HG03575 (cell line): ENCODE results near the gene SNCA.

Experiments used
- ATAC-seq: cut with Tn5 transposase; IDR thresholded peaks from one replicate; pipeline ENCODE4 v1.9.1; 2021; ENCODE audit not compliant: unreplicated experiment, insufficient number of reproducible peaks, low FRiP score; ENCODE audit errors: extremely low read depth

Gene SNCA

DNA sequence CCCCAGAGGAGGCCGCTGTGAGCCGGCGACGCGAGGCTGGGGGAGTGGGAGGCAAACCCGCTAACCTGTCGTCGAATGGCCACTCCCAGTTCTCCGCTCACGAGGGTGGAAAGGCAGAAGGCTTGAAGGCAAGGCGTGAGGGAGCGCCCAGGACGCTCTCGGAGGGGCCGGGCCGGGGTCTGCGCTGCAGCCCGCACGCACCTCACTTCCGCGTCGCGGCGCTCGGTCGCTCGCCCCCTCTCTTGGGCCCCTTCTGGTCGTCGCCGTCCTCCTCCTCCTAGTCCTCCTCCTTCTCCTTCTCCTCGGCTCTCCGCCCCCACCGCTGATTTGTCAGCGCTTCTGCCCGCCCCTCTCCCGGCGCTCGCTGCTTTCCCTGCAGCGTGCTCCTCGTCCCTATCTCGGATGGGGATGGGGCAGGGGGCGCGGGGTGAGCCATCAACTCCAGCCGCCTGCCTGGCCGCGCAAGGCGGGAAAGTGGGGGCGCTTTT lies at the start of gene SNCA:
SNCA (minus strand) TSS at position 265 of the 488 bp plus-strand sequence. CDS start 1,494 bp downstream, outside the sequence.
- ATAC-seq = no peak

DNA sequence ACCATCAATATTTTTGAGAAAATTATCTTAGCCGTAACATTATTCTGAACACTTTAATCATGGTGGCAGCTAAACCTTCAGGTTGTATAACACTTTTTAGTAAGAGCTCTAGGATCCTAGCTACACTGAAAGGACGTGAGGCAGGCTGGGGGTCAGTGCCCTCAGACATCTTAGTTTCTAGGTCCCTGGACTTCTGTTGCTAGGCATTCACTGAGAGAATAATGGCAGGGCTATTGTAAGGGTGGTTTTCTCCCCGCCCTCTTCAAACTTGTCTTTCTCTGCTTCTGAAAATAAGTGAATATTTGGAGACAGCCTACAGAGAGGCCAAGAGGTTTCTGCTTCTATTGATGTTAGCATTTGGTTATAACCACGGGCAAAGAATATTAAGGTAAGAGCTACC lies 42.3 kb upstream of the SNCA start:
- no peak for ATAC-seq

DNA sequence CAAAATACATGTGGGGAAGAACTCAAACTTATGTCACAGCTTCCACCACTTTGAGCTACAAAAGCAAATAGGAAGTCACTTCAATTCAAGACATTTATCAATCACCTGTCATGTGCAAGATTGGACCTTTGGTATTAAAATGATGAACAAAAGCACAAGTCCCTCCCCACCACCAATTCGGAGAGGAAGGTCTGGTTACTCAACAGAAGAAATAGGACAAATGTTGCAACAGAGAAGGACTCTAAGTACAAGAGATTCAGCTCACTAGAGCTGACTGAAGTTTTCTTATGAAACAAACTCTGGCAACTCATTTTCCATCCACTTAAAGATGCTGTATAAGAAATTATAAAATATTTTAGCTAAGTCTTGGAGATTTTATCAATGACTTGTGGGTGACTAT lies 41.6 kb upstream of the SNCA start:
- ATAC-seq = no peak

DNA sequence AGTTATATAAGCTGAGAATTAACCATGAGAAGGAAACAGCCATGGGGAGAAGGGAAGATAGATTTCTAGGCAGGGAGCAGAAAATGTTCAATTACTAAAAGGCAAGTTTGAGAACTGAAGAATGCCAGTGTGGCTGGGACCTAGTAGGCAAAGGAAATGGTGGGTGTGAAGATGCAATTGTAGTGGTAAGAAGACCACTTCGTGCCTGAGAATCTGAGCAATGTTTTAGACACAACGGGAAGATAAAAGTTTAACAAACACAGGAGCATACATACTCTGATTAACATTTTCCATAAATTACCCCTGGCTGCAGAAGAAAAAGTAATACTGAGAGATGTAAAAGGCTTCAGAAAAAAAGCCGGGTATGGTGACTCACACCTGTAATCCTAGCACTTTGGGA lies 39.6 kb upstream of the SNCA start:
- ATAC-seq = no peak

DNA sequence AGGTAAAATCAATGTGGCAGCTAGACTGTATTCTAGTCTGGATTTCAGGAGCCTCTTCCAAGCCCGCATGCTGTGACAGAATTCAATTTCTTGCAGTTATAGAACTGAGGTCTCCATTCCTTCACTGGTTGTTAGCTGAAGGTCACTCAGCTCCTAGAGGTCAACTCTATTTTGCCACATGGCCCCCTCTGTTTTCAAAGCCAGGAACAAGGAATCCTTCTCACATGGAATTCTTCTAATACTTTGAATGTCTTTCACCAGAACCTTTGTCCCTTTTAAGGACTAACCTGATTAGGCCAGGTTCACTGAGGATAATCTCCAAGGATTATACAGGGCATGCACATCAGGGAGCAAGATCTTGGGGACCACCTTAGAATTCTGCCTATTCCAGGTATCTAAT lies 34.2 kb upstream of the SNCA start:
- no peak for ATAC-seq

DNA sequence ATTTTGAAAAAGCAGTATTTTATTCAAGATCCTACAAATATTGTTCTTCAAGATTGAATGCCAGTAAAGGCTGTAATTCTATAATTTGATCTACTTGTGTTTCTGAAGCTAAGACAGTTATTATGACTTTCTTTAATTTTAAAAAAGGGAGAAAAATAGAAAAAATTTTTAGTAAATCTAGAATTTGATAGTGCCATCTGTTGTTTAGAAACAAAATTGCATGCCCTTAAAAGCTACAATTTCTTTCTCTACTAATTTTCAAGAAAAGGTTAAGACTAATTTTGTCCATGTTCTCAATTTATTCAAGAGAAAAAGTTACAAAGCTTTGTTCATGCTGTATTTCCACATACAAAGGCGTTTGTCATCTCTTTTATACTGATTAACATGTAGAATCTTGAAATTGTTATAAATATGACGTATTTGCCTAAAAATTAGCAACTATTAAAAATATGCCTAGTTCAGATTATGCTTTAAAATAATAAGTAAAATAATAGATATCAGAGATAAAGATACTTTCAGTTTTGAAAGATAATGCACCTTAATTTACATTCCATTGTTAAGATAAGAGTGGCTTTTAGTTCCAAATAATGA lies 32.1 kb upstream of the SNCA start:
- ATAC-seq = no peak

DNA sequence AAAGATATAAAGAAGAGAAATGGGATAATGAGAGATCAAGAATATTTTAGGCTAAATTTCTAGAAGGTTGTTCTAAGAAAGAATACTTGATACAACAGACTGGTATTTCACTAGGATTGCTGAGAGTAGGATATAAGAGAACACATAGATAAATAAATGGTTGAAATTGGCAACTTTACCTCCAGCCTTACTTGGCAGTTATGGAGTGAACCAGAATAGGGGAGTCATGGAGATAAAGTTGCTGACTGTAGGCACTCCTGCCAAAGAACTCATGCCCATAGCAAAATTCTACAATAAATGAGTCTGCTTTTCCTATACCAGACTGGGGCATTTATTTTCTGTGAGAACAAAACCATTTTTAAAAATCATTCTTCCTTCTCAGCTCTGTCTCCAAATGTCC lies 31.3 kb upstream of the SNCA start:
- no peak for ATAC-seq

DNA sequence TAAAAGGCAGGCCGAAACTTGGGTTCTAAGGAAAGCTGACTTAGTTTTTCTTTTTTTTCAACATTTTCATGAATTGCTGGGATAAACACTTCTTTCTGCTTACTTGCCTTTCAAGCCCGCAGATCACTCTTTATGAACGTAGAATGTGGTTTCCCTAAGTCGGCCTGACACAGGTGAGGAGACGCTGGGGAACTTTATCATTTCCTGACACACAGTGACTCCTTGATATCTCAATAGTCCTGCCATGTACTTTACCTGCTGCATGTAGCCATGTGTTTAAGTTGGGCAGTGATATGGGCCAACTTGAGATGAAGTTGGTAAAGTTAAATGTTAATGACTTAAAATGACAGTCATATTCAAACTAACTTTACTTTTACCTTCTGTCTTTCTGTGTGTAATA lies 26.6 kb upstream of the SNCA start:
- ATAC-seq = no peak

DNA sequence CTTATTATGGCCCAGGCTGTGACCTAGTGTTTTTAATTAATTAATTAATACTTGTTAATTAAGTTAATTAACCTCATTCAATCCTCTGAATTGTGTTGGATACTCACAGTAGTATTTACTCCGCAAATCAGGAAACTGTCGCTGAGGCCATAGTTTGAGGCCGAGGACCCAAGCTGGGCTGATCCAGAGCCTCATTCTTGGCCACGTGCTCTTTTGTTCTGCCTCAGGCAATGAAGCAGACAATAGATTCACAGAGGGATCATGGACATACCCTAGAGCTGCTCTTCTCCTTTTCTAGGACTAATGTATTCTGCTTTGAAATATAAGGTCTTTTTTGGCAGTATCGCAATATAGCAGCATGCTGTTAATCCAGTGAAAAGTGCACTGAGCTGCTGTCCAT lies 24.0 kb upstream of the SNCA start:
- ATAC-seq = no peak

DNA sequence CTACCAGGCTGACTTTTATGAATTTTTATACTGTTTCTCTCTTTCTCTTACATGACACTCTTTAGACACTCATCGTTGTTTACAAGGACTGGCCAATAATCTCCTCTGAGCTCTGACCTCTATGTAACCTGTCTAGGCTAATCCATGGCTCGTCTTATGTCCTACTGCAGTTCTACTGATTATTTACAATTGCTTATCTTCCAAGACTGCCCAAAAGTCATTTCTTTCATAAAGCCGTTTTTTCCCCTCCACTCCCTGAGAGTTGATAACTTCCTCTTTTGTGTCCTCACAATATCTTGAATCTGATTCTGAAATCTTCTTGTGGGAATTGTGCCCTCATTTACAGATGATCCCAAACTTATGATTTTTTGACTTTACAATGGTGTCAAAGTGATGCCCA lies 18.3 kb upstream of the SNCA start:
- no peak for ATAC-seq

DNA sequence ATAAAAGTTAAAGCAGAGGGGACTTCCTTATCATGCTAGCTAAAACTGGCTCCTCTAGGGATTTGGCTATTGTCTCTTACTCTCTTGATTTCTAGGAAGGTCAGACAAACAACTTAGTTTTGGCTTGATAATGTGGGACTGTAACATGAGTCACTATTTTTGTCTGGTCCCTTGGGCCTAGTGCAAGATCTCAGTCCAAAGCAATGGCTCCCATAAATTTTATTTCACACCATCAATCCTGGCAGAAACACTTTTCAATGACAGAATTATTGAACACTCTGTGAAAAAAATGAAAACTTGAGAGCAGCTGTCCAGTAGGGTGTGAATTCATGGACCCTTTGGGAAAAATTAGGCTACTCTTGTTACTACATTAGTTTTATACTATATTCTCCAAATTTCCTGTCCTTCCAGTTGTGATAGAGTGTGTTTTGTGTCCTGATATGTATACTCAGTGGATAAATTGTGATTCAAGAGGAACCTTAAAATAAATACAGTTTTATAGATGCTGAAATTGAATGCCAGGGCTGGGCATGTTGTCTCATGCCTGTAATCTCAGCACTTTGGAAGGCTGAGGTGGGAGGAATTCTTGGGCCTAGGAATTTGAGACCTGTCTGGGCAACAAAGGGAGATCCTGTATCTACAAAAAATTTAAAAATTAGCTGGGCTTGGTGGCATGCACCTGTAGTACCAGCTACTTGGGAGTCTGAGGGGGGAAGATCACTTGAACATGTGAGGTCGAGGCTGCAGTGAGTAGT lies 10.8 kb upstream of the SNCA start:
- ATAC-seq = no peak

DNA sequence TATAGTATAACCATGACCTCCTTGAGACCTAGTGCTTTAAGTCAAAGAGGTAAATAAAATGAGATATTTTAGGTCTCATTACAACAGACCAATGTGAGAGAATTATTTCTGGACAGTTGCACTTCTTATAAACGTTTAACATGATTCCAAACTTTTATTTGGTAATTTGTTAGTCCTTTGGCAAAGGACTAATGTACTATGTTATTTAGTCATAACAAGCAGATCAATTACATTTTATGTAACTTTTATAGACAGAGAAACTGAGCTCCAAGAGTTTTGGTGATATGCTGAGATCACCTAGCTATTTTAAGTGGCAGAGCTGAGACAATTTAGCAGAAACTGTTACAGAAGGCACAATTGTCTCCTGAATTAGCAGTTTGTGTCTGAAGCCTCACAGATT lies 2.6 kb upstream of the SNCA start:
- ATAC-seq = no peak

DNA sequence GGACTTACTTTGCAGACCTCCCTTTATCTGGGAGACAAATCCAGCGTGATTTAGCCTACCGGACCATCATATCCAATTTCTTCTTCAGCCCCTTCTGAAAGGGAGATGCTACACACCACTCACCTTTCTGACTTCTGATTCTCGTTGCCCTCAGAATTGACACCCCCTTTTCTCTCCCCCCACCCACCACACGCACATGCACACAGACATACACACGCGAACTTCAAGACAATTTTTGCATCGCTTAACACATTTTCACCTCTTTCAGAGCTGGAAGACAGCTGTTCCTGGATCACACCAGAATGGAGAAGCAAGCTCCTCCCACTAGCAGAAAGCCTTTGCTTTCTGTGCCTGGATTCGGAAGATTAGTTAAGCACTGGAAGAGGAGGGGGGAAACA lies 1.0 kb upstream of the SNCA start:
- ATAC-seq = no peak

DNA sequence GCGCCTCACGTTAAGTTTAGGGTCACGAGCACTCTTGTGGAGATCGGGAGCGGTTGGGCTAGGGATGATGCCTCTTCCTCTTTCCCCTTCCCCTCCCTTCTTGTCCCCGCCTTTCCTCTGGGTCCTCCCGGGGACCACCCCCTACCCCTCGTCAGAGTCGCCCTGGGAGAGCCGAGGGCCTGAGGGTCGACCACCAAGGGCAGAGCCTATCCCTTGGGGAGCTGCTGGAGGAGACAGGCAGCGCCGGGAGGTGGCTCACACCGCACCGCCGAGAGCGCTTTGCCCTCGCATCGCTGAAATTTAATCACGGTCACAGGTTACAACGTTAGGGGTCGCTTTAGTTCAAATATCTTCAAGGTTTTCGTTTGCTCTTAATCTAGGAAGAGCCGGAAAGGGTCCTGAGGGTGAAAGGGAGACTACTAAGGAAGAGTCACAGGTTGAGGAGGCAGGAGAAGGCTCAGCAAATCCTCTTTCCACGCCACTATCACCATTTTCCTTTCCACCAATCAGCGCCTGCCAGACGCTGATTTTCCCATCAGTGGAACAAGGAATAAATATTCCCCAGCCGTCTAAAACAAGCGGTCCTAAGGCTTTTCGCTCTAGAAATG lies 528 bp upstream of the SNCA start:
- ATAC-seq = no peak

DNA sequence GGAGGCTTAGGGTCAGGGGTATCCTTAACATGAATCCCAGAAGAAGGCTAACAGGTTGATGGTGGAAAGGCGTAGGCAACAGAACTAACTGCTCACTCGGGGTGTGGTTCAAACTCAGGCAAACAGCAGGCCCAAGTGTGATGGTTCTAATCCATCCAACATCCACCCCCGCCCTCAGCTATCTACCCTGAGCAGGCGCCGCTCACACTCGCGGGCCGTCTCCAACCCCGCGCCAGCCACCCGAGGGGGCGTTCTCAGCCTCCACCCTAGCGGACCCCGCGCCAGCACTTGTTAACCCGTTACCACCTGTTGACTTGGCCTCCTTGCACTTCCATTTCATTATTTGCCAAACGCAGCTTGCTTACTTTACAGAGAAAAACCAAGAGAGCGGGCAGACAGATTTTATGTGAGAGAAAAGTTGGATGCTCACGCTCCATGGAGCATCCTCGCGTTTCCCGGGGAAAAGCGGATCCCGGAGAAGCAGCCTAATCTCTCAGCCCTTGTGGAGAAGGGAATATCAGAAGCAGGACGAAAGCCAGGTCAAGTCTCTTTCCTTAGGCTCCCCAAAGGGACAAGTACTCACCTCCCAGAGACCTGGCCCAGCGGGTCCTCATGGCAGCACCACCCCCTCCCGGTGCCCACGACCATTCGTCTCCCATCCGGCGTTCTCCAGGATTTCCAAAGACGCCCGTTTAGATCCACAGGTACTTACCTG lies 773 bp downstream of the SNCA start:
- no peak for ATAC-seq

DNA sequence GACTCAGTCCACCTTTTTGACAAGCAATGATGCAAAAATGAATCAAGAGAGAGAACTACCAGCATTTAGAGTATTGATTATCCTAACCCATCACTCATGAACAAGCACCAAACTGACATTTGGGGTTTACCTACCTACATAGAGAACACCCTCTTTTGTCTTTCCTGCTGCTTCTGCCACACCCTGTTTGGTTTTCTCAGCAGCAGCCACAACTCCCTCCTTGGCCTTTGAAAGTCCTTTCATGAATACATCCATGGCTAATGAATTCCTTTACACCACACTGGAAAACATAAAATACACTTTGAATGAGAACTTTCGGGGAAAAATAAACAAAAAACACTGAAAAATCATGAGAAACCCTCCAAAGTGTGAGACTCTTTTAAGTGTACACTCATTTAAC lies 1.5 kb downstream of the SNCA start:
- no peak for ATAC-seq

DNA sequence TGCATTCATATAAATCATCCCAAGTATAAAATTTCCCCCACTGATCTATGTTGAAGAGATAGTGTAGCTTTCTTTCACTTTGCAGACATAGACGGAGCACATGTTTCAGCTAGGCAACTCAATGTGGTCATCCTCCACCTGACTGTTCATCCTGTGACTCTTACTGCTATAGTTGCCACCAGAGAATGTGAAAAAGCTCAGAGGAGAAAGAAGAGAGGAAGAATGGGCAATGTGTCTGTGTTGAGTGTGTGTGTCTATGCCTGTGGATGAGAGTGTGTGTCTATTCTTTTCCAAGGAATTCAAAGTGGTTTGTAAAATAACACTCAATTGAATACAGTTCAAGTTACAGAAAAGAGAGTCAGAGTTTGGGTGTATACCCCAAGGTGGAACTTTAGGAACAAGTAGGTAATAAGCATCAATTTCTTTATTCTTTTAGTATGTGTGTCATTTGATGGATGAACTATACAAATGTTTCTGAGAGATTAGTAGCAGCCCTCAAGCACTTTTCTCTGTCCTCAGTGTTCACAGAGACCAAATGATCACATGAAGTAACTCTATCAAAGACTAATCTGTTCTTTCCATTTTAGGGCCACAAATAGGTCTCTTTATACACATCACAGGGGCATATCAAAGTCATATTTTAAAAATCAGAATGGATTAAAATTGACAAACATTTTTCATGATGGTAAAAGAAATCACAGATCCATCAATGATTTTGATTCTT lies 2.3 kb downstream of the SNCA start:
- ATAC-seq = no peak

DNA sequence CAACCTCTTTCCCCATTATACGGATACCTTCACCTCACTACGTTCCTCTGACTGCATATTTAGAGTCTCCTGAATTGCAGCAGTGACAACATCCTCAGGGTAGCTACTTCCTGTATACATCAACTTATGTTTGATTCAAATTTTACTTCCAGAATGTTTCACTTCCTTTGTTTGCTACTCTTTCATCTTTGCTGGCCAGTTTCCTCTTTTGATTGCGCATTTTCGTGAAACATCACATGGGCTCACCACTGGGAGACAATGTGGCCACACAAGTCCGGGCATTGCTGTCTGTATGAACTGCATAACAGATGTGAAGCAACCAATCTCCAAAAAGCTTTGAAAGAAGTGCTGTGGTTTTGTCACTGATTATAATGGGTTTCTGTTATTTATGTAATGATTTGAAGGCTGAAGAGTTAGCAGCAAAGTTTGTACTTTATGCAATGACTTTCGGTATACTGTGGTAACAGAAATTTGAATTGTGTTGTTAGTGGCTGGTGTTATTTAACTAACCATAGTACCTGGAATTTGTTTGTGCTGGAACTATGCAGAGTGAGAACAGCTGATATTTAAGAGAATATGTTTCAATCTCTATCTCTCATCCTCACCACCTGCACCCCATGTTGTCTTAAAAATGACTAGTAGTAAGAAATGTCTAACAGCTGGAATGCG lies 7.4 kb downstream of the SNCA start:
- peak; percentile 63 for ATAC-seq

DNA sequence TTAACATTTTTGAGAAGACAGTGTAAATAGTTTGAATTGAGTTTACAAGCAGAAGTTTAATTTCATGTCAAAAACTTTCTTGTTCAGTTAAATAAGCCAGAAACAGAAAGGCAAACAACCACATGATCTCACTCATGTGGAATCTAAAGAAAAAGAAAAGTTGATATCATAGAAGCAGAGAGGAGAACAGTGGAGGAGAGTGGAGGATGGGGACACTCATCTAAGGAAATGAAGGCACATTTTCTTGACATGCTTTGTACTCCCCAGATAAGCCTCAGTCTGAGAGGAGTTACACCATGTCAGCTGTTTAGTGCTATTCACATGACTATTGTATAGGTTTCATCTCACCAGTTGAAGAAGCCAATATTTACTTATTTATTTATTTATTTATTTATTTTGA lies 13.5 kb downstream of the SNCA start:
- ATAC-seq = no peak
